Lung microvascular endothelial cell (primary cell): ENCODE data around the gene NFIA. TPM values are rescaled to one million over a fixed set of nuclear protein-coding genes. Genes with fewer than 3 reads are reported as not detected.

Source experiments
- DNase-seq, 2 donors: peaks; one replicate each; pipeline versions ENCODE4 v3.0.0 to v3.0.0-alpha.2; 2010; ENCODE audit warnings: low read depth in 2 of 2
- total RNA-seq: library from RNA; depleted of rRNA; stranded (reverse); fragments of >200 nt; gene quantifications from 2 replicates; pipeline ENCODE4 v1.2.1, GENCODE V29; 2014

NFIA gene
- total RNA-seq, 1 donor from 2014 or later: 14.3 TPM

- peak; percentile 54 to 72 for DNase-seq
These were observed 161.8 kb downstream of the NFIA start for GRCh38 chr1:61244114-61244513.

- DNase-seq: no peak
These were observed 163.5 kb downstream of the NFIA start for GRCh38 chr1:61245696-61246400.

DNA sequence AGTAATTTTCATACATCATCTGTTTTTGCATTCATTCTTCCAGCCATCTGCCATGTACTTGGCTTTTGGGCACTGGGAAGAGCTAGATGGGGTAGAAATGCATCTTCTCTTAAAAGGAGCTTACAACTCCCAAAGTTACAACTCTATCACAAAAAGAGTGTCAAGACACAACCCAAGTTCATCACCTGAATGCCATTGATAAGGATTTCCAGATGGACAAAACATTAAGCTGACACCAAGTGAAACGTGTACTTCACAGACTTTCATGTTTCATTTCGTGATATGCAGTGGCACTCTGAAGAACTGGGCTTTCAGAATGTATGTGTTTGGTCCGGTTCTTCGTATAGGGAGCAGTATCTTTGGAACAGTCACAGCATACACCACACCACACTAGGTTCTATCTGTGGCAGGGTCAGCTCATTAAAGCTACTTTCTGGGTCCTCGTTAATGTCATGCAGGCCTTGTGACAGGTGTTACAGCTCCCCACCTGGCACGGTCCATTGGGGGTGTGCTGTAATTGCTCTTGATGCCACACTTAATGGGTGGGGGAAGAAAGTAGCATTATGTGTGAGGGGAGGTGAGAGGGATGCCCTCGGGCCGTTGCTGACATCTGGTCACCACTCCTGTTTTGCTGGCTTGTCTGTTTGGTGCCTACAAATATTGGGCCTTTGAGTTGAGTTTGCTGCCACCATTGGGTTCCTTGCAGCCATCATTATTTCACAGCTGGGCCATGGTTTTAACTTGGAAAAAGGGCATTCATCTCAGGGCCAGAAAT is 164.9 kb downstream of the NFIA start:
- DNase-seq: no peak

- DNase-seq: peak in 1 of 2 donors; percentile 44
These were observed 165.8 kb downstream of the NFIA start for GRCh38 chr1:61247881-61248752.

- DNase-seq: no peak
These were observed 168.6 kb downstream of the NFIA start for GRCh38 chr1:61250933-61251332.

DNA sequence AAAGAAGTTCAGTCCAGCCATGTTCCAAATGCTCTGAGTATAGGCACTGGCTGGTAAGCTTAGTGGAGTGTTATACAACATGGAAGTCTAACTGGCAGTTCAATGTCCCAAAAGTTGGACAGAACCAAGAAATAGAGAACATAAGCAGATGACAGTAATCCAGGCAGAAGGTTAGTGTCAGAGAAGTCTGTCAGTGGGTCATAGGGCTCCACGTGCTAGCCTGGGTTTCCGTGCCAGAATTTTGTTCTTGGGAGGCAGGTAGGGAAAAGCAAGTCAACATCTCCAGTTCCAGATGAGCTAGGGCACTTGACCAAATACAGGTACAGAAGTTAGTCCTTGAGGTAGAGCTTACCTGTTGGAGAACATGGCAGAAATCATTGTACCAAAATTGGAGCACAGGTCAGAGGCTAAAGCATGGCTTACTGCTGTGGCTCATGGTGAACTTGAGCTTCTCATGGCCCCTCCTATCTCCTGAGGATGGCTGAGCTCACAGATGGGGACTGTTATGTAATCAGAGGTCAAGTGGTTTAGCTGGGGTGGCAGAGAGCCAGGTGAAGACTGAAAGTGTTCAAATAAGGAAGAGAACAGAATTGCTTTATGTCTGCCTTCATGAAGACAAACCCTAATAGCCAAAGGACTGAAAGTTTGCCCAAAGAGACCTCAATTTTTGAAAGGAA is 170.8 kb downstream of the NFIA start:
- peak in 1 of 2 donors; percentile 72 for DNase-seq

DNA sequence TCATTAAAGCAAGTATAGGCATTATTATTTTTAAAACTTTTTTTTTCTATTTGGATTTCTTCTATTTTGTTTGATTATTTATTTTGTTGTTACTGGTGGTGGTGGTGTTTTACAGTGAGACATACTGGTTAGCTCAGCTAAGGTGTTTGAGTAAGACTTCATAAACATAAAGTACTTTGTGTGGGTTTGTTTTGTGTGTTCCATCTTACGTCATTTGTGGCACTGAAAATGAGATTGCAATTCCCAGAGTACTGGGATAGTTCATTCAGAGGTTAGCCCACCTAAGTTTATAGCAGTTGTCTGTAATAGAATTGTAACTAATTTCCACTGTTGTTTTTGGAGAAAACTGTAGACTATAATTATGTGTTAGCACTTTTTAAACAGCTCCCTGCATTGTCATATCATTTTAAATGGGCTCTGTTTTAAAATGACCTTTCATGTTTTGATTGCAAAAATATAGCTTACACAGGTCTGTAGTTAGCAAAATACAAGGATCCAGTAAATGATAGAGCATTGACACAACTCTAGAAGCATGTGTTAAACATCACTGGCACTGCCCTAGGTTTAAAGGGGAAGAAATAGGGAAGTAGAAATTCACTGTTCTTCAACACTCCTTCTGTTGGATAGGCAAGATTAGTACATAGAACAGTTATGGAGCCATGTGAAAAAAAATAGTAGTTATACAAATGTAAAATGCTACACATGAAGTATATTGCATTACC is 171.7 kb downstream of the NFIA start:
- DNase-seq: peak; percentile 19 to 47

DNA sequence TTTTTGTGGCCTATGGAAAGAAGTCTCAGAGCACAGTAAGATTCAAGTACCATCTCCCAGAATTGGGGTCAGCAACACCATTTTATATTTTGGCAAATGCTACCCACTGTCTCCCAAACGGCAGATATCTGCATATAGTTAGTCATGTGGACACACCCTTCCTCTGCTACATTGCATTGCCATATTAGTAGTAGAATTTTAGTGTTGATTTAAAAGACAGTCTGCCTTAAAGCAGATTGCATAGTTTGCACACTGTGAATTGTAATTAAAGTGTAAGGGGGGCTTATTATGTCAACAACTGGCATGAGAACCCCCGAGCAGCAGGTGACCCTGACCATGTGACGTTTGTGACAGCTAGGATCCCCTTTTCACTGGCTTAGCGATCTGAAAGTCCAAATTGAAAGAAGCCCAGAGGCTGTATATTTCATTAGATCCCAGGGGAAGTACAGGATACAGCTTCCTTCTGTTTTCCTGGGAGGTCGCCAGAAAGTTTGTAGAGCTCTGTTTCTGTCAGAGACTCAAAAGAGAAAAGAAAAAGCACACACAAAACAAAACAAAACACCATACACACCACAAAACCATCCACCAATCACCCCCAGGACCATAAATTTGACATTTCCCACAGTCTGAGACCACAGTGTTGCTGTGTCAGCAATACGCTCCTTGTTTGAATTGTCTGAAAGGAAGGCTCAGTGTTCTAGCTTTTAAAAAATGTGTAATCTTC is 172.4 kb downstream of the NFIA start:
- peak; percentile 64 to 68 for DNase-seq

GRCh38 chr1:61255358-61255703 is 173.0 kb downstream of the NFIA start:
- peak; percentile 14 to 72 for DNase-seq

- no peak for DNase-seq
These were observed 177.2 kb downstream of the NFIA start for GRCh38 chr1:61259379-61260148.

- no peak for DNase-seq
These were observed 177.8 kb downstream of the NFIA start for GRCh38 chr1:61260171-61260570.

GRCh38 chr1:61261595-61261994 is 179.2 kb downstream of the NFIA start:
- DNase-seq: peak in 1 of 2 donors; percentile 72

- no peak for DNase-seq
These were observed 181.8 kb downstream of the NFIA start for GRCh38 chr1:61263905-61264824.

GRCh38 chr1:61264825-61265242 is 182.5 kb downstream of the NFIA start:
- no peak for DNase-seq

DNA sequence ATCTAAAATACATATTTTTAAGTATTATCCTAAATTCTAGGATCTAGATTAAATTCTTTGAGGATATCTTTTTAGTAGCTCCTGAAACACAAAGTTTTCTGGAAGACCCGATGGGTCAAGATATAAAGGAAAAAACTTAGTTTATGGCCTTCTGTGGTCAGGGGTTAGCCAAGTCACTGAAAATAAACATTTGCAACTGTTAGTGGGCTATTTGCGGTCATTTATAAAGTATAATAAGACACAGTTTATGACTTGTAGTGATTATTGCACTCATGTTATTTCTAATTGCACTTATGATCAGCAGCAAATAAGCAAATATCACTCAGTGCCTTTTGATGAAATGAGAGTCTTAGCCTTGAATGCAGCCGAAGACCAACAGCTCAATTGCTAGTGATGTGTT is 183.3 kb downstream of the NFIA start:
- no peak for DNase-seq

DNA sequence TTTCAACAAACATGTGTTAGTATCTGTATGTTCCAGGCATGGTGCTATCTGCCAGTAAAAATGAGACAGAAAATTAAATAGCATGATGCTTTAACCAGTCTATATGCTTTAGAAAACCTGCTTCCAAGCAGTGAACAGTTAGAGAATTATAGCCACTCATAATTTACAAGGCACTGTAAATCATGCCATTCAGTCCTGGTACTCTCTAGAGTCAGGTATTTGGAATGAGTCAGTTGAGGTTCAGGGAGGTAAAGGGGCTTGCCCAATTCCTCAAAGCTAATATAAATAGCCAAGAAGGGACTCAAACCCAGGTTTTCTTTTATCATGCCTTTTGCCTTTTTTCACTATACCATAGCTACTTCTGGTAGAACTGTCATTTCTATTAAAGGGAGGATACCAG is 184.4 kb downstream of the NFIA start:
- DNase-seq: no peak

DNA sequence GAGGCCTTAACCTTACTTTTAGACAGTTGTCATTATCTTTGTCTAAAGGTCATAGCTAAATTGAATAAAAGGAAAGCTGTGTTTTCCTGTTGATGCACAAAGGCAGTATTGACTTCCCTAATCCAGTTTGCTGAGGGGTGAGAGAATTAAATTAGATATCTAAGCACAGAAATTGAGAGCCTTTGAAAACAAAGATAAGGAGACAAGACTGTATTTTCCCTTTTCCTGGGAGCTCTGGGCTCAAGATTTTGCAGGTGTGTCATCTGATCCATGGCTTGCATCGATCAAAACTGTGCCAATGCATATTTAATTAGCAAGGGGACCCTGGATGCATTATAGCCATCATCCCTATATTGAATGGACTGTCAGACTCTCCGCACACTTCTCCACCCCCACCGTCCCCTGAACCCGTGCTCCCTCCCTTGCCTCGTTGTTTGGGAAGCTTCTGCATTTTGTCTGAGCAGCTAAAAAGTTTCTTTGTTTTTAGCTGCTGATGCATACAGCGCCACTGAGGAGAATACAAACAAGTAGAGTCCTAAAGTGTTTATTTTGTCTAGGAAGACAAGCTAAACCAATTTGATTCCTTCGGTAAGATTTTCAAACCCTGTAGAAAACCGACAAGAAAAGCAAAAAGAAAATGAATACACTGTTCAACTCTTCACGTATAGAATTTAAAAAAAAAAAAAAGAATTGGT is 186.3 kb downstream of the NFIA start:
- DNase-seq: no peak

DNA sequence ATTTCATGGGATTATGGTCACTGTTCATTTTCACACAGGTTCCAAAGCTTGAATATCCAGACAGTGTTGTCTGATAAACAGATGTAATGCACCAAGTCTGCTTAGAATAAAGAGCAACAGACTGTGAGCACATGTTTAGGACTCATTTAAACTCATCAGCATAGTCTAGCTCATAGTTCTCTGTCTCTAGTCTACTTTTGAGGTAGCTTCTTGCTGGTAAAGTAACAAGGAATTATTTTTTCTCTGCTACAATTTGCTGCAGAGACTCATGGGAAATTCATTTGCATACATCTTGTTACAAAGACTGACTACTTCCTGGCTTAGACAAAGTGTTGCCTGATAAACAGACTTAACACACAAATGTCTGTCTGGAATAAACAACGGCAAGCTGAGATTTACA is 187.2 kb downstream of the NFIA start:
- DNase-seq: no peak
